SK-N-SH treated with all-trans-retinoic acid at 6 μM for 48 hours (cell line): Measurements from ENCODE around the gene CLEC4C.
"Not testable (repeated sequence)": the region's sequence is repeated elsewhere in the genome, so short reads cannot be mapped to it uniquely, and the experiment has no call there.

Experiments used
- ATAC-seq: fragments of 200-7000 bp; cut with Tn5 transposase; 3 replicates; pipeline ENCODE4 v1.9.1; 2020; ENCODE audit warnings: mild to moderate bottlenecking, moderate library complexity
- ARNTL ChIP-seq: fragments of 450-650 bp; formaldehyde crosslinking; IDR thresholded peaks from 2 replicates; pipeline ENCODE4 v1.5.0; 2020; ENCODE audit warnings: low read depth, mild to moderate bottlenecking, moderate library complexity, borderline replicate concordance
- BACH2 ChIP-seq: fragments of 250-450 bp; sonication (Bioruptor Pico); IDR thresholded peaks from 2 replicates; pipeline ENCODE4 v1.9.0; 2021; ENCODE audit warnings: mild to moderate bottlenecking, borderline replicate concordance
- CREB5 ChIP-seq: fragments of 250-450 bp; sonication (Bioruptor Pico); IDR thresholded peaks from 2 replicates; pipeline ENCODE4 v1.5.1; 2020; ENCODE audit warnings: low read depth, mild to moderate bottlenecking, moderate library complexity
- CSDC2 ChIP-seq: fragments of 250-450 bp; sonication (Bioruptor Pico); IDR thresholded peaks from 2 replicates; pipeline ENCODE4 v1.5.0; 2020; ENCODE audit warnings: mild to moderate bottlenecking, moderate library complexity
- PATZ1 ChIP-seq: fragments of 250-450 bp; sonication (Bioruptor Pico); IDR thresholded peaks from 2 replicates; pipeline ENCODE4 v1.8.0; 2020; ENCODE audit warnings: mild to moderate bottlenecking, moderate library complexity, borderline replicate concordance
- PPARA ChIP-seq: fragments of 250-450 bp; sonication (Bioruptor Pico); IDR thresholded peaks from 2 replicates; pipeline ENCODE4 v1.5.0; 2020; ENCODE audit warnings: mild to moderate bottlenecking, borderline replicate concordance
- RARB ChIP-seq: fragments of 250-450 bp; sonication (Bioruptor Pico); IDR thresholded peaks from 2 replicates; pipeline ENCODE4 v1.8.0; 2021; ENCODE audit warnings: mild to moderate bottlenecking, moderate library complexity
- TOX ChIP-seq: fragments of 250-450 bp; sonication (Bioruptor Pico); IDR thresholded peaks from 2 replicates; pipeline ENCODE4 v1.8.0; 2021; ENCODE audit warnings: mild to moderate bottlenecking, moderate library complexity, borderline replicate concordance
- ZFP30 ChIP-seq: fragments of 450-650 bp; formaldehyde crosslinking; IDR thresholded peaks from 2 replicates; pipeline ENCODE4 v1.5.0; 2022; ENCODE audit warnings: mild to moderate bottlenecking, moderate library complexity
- ZNF565 ChIP-seq: fragments of 450-650 bp; formaldehyde crosslinking; conservative IDR thresholded peaks from 2 replicates; pipeline ENCODE4 v1.5.0; 2020; ENCODE audit warnings: low read depth, mild to moderate bottlenecking, moderate library complexity
- ZNF70 ChIP-seq: fragments of 450-650 bp; formaldehyde crosslinking; IDR thresholded peaks from 2 replicates; pipeline ENCODE4 v1.5.0; 2020; ENCODE audit warnings: mild to moderate bottlenecking, moderate library complexity
- ZNF8 ChIP-seq: fragments of 450-650 bp; formaldehyde crosslinking; IDR thresholded peaks from 2 replicates; pipeline ENCODE4 v1.5.0; 2020; ENCODE audit warnings: mild to moderate bottlenecking, moderate library complexity
- TF ChIP-seq, protein P1 (sequence below): fragments of 250-450 bp; sonication (Bioruptor Pico); IDR thresholded peaks from 2 replicates; pipeline ENCODE4 v1.8.0; 2021; ENCODE audit warnings: low read depth, mild to moderate bottlenecking, moderate library complexity, borderline replicate concordance
- TF ChIP-seq, protein P2 (sequence below): fragments of 250-450 bp; sonication (Bioruptor Pico); IDR thresholded peaks from 2 replicates; pipeline ENCODE4 v1.5.1; 2021; ENCODE audit warnings: mild to moderate bottlenecking, moderate library complexity
- TF ChIP-seq, protein P3 (sequence below): fragments of 250-450 bp; sonication (Bioruptor Pico); IDR thresholded peaks from 2 replicates; pipeline ENCODE4 v1.5.0; 2020; ENCODE audit warnings: mild to moderate bottlenecking, moderate library complexity

The CLEC4C gene

GRCh38 chr12:7731486-7731885 is 15.7 kb downstream of the CLEC4C start:
- no peak for TF ChIP-seq RARB (CRISPR knock-in tag)
- TF ChIP-seq, protein P1, sequence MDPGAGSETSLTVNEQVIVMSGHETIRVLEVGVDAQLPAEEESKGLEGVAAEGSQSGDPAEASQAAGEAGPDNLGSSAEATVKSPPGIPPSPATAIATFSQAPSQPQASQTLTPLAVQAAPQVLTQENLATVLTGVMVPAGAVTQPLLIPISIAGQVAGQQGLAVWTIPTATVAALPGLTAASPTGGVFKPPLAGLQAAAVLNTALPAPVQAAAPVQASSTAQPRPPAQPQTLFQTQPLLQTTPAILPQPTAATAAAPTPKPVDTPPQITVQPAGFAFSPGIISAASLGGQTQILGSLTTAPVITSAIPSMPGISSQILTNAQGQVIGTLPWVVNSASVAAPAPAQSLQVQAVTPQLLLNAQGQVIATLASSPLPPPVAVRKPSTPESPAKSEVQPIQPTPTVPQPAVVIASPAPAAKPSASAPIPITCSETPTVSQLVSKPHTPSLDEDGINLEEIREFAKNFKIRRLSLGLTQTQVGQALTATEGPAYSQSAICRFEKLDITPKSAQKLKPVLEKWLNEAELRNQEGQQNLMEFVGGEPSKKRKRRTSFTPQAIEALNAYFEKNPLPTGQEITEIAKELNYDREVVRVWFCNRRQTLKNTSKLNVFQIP (CRISPR knock-in tag): no peak
- TF ChIP-seq CREB5 (CRISPR knock-in tag): no peak
- TF ChIP-seq ZNF565 (CRISPR knock-in tag): no peak
- no peak for TF ChIP-seq PPARA (CRISPR knock-in tag)
- TF ChIP-seq, all 23 proteins: peak for 0
- ATAC-seq: no peak

DNA sequence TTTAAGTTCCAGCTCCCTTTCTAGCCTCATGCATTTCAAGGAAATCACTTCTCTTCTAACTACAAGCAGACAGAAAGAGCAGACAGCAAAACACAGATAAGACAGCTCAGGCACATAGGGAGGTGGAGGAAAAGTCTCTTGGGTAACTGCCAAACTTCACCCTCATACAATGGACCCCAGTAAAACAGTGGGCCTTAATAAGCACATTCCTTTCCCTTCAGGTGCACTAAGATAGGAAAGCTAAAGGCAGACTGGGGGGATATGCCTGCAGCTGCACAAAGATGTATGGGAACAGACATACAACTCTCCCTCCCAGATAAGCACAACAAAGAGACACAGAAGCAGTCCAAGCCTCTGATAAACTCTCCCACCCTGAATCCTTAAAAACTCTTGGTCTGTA is 16.2 kb downstream of the CLEC4C start:
- not testable (repeated sequence) for ATAC-seq

GRCh38 chr12:7729746-7730145 is 17.4 kb downstream of the CLEC4C start:
- ATAC-seq: no peak
- TF ChIP-seq PATZ1 (CRISPR knock-in tag): no peak
- no peak for TF ChIP-seq ZNF8 (CRISPR knock-in tag)
- TF ChIP-seq ZFP30 (CRISPR knock-in tag): no peak
- TF ChIP-seq, protein P2, sequence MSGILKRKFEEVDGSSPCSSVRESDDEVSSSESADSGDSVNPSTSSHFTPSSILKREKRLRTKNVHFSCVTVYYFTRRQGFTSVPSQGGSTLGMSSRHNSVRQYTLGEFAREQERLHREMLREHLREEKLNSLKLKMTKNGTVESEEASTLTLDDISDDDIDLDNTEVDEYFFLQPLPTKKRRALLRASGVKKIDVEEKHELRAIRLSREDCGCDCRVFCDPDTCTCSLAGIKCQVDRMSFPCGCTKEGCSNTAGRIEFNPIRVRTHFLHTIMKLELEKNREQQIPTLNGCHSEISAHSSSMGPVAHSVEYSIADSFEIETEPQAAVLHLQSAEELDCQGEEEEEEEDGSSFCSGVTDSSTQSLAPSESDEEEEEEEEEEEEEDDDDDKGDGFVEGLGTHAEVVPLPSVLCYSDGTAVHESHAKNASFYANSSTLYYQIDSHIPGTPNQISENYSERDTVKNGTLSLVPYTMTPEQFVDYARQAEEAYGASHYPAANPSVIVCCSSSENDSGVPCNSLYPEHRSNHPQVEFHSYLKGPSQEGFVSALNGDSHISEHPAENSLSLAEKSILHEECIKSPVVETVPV (CRISPR knock-in tag): no peak
- no peak for TF ChIP-seq ARNTL (CRISPR knock-in tag)
- TF ChIP-seq CSDC2 (CRISPR knock-in tag): no peak
- TF ChIP-seq CREB5 (CRISPR knock-in tag): no peak
- TF ChIP-seq PPARA (CRISPR knock-in tag): no peak
- TF ChIP-seq RARB (CRISPR knock-in tag): no peak
- TF ChIP-seq, protein P3, sequence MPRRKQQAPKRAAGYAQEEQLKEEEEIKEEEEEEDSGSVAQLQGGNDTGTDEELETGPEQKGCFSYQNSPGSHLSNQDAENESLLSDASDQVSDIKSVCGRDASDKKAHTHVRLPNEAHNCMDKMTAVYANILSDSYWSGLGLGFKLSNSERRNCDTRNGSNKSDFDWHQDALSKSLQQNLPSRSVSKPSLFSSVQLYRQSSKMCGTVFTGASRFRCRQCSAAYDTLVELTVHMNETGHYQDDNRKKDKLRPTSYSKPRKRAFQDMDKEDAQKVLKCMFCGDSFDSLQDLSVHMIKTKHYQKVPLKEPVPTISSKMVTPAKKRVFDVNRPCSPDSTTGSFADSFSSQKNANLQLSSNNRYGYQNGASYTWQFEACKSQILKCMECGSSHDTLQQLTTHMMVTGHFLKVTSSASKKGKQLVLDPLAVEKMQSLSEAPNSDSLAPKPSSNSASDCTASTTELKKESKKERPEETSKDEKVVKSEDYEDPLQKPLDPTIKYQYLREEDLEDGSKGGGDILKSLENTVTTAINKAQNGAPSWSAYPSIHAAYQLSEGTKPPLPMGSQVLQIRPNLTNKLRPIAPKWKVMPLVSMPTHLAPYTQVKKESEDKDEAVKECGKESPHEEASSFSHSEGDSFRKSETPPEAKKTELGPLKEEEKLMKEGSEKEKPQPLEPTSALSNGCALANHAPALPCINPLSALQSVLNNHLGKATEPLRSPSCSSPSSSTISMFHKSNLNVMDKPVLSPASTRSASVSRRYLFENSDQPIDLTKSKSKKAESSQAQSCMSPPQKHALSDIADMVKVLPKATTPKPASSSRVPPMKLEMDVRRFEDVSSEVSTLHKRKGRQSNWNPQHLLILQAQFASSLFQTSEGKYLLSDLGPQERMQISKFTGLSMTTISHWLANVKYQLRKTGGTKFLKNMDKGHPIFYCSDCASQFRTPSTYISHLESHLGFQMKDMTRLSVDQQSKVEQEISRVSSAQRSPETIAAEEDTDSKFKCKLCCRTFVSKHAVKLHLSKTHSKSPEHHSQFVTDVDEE: no peak
- TF ChIP-seq, all 23 proteins: peak for 0

DNA sequence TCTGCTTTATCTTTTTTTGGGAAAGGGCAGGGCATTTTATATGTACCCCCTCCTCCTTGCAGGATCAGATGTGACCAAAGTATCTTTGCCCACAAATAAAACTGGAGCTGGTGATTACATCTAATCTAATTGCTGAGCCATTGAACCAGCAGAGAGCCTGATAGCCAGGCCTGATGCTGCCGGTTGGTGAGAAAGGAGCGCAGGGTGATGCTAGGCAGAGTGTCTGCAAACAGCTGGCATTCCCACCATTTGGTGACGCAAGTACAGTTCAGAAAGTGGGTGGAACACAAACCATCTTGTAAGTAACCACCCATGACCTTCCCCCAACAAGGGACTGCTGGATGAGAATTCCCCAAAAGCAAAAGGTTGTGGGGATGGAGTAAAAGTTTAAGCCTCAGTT is 23.2 kb downstream of the CLEC4C start:
- no peak for ATAC-seq
- TF ChIP-seq ZNF70 (CRISPR knock-in tag) (no peak), BACH2 (no peak), RARB (CRISPR knock-in tag) (no peak), TOX (no peak), ZNF565 (CRISPR knock-in tag) (no peak)
- TF ChIP-seq, protein P3: no peak
